GM19372 (cell line): ENCODE results near the gene GRAMD2A.
A peak's percentile ranks its signal among the peaks of the same experiment; 100 is the strongest.

Experiments
- ATAC-seq: cut with Tn5 transposase; IDR thresholded peaks from one replicate; pipeline ENCODE4 v1.9.1; 2021; ENCODE audit warnings: mild to moderate bottlenecking, low read depth, moderate library complexity; ENCODE audit not compliant: unreplicated experiment

GRAMD2A gene

DNA sequence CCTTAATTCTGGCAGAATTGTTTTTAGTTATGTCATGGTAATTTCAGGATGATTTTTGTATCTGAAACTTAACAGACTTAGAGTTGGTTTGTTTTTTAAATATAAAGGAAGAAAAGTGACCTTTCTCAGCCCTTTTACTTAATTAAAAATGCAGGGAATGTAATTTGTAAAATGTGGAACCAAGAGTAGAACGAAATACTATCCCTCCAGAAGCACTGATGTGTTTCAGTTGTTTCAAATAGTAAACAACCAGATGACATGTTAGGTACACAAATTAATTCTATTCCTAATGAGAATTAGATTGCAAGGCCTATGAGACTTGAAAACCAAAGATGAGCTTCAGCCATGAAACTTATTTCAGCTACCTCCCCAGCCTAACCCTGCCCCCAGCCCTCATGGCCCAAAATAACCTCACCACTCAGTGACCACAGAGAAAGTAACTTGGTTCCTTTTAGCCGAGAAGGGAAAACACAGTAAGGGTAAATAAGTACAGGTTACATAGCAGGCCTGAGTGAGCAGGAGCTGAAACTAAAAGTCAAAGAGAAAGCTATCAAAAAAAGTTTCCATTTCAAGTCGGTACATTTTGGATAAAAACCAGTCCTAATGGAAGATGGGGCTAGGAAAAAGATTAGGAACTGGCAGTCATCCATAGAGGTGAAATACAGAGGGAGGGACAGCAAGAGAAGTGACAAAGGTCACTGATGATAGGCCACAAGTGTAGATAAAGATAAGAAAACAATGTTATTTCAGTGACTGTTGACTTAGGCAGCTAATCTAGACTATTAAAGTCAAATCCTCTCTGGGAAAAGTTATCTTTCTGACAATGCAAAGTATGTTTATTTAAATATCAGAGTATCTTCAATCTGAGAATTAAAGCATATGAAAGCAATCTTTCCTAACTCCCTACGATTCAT lies 56.2 kb downstream of the GRAMD2A start:
- ATAC-seq, result peak; percentile 100

DNA sequence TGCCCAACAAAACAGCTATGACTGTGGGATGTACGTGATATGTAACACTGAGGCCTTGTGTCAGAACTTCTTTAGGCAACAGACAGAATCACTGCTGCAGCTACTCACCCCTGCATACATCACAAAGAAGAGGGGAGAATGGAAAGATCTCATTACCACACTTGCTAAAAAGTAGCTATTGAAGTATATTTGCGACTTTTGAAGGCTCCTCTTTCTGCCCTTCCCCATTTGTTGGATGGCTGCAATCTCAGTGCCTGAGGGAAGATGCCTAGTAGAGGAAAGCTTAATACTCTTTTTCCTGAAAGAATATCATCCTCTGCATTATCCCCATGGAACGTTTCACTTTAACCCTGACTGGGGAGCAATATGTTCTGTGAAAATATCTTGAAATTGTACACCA lies 57.5 kb downstream of the GRAMD2A start:
- no peak for ATAC-seq

- no peak for ATAC-seq
Observed at GRCh38 chr15:72139667-72140066, 57.9 kb downstream of the GRAMD2A start.

DNA sequence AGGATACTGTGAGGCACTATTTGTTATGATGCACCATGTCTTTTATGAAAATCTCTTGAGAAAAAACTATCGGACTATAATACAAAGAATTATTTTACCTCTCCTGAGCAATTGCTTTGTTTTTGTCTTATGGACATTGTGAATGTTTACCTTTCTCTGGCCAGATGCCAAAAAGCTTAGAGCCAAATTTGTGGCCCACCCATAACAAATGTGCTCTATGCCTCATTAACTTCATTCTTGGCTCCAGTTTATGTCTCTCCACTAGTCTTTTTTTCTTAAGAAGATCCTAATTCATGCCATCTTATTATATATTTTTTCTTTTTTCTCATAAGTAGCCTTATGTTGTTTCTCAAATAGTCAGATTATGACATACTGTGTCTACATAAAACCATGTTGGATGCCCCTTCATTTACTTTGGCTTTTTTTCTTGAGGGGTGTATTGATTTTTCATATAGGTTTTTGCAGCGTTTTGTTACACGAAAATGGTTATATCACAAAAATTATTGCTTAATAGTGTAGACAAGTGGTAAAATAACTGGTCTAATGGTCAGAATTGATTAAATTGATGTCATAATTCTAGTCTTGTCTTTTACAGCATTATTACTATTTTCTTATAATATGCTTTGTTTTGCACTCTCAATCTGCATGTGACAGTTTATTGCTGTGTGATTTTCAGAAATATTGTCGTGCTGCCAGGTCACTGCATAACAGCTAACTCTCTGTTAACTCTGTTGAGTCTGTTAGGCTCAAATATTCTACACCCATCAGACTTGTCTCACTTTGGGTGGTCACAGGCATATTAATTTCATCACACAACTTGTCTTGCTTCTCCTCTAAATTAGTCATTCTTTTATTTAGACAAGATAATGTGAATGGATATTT lies 61.2 kb downstream of the GRAMD2A start:
- ATAC-seq, result no peak

DNA sequence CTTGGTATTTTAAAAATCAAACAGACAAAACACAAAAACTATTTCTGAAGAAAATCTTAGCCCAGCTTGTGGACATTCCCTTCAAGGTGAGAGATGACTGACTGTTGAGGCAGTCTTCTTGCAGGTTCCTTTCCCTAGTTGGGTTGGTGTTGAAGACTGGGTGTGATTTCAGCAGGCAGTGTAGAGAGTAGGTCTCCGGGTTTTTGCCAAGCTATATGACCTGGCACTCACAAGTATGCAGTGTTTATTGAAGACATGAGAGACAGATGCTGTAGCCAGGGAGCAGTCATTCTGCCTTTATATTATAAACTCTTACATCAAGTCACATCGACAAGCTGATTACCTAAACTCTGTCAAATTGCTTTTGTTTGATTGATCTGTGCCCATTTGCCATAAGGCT lies 61.9 kb downstream of the GRAMD2A start:
- no peak for ATAC-seq

GRCh38 chr15:72133211-72133610 lies 64.4 kb downstream of the GRAMD2A start:
- ATAC-seq, result no peak

- no peak for ATAC-seq
Observed at GRCh38 chr15:72131922-72132321, 65.7 kb downstream of the GRAMD2A start.

GRCh38 chr15:72130272-72130671 lies 67.3 kb downstream of the GRAMD2A start:
- ATAC-seq, result no peak

- ATAC-seq, result no peak
Observed at GRCh38 chr15:72128359-72128758, 69.2 kb downstream of the GRAMD2A start.

DNA sequence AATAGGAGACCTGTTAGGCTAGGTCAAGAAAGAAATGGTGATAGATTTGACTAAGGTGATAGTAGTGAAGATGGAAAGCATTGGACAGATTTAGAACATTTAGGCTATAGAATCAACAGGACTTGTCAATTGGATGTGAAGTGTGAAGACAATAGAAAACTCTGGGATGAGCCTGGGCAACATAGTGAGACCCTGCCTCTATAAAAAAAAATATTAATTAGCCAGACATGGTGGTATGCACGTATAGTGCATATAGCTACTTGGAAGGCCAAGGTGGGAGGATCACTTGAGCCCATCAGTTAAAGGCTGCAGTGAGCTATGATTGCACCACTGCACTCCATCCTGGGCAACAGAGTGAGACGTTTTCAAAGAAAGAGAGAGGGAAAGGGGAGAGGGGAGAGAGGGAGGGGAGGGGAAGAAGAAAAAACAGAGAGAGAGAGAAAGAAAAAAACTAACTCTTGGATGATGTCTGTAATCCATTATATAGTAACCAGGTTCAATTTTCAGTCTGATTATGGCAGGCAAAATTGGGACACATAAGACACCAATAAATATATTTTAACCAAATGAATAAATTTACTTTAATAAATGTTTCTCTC lies 69.8 kb downstream of the GRAMD2A start:
- ATAC-seq, result no peak

- no peak for ATAC-seq
Observed at GRCh38 chr15:72124218-72124617, 73.4 kb downstream of the GRAMD2A start.

GRCh38 chr15:72118017-72118978 lies 79.3 kb downstream of the GRAMD2A start, which contains the start of the genes MYO9A and SENP8:
Gene MYO9A (minus strand): TSS chr15:72118150. CDS start chr15:72046563, 71,587 bp downstream.
Gene SENP8 (plus strand): TSS chr15:72118403. CDS start chr15:72139624, 21,221 bp downstream.
- ATAC-seq, result peak; percentile 59

DNA sequence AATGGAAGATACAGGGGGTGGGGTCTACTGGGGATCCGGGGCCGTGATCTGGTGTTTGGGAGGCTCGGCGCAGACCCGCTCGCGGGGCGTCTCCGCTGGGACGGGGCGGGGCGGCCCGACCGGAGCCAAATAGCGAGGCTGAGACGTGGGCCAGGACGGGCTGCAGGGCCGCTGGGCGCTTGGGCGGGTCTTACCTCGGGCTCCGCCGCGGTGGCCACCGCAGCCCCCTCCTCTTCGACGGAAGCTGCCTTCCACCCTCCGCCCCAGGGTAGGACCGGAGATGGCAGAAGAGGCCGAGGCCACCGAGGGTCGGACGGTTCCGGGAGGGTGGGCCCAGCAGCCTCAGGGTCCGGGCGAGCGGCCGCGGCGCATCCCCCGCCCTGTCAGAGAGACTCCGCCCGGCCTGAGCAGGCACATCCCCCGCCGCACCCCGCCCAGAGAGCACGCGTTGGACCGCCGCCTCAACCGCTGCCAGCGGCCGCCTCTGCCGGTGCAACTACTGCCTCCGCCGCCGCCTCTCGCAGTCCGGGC lies 80.0 kb downstream of the GRAMD2A start:
- peak; percentile 62 for ATAC-seq

DNA sequence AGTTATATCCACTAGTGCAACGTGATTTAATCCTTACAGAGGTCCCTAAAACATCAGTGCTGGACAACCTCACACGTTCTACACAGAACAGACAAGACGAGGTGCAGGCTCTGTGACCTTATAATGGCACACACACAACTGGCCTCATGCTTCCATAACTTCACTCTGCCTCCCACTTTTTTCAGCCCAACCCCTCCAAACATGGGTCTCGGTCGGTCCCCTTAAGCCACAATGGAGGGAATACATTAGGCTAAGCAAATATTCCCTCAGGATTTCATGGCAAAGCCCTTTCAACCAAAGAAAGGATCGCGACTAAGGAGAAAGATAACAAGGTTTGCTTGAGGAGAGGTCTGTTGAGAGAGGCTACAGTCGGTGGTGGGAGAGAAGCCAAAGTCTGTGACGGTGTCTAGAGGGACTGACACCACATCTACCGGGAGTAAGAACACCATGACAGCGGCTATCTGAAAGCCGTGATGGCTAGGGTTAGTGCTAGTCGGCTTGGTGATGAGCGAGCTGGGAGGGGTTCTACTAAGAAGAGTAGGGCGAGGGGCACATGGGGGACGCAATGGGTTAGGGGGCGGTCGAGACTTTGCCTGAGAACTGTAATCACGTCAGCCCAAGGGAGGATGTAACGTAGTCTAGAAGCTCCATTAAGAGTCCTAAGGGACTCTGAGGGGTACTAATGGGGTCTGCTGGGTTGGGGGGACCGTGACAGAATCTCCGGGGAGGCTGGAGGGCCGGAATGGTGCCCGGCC lies 80.7 kb downstream of the GRAMD2A start:
- no peak for ATAC-seq

DNA sequence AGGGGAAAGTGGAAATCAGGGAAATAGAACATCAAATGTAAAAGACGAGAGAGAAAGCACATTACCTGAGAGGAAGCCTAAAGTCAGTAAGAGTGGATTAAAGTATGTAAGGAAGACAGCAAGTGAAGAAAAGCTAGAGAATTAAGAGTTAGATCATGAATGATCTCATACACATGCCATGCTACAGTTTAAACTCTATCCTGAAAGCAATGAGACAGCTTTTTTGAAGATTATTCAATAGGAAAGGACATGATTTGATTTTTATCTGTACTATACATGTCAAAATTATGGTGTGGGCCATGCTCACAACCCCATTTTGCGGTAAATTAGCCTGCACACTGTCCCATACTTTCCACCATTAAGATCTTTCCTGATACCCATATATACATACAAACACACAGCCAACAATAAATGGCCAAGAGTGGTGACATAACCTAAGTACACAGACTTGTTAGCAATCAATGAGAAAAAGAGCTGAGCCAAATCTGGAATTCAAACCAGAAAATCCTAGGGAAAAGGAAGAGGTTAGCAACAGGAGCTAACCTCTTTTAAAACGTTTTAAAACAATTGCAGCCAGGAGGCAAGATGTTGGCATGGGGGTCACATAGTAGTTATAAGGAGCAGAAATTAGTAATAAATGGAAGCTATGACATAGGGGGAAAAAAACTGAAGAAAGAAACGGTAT lies 84.1 kb downstream of the GRAMD2A start:
- no peak for ATAC-seq

GRCh38 chr15:72112805-72113204 lies 84.8 kb downstream of the GRAMD2A start:
- no peak for ATAC-seq

DNA sequence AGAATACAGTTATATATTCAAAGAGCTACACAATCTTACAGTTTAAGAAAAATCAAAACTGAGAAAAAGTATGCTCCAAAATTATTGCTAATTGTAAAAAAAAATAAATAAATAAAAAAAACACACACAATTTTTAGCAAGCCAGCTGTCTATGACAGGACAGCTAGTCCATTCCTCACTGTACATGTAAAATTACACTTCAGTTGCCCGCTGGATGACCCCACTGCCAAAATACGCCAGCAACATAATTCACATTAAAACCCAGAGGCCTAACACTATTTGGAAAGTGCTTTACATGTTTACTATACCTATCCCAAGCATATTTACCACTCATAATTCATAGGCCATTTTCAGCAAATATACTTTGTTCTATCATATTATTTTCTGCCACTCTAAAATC lies 85.5 kb downstream of the GRAMD2A start:
- ATAC-seq, result no peak

DNA sequence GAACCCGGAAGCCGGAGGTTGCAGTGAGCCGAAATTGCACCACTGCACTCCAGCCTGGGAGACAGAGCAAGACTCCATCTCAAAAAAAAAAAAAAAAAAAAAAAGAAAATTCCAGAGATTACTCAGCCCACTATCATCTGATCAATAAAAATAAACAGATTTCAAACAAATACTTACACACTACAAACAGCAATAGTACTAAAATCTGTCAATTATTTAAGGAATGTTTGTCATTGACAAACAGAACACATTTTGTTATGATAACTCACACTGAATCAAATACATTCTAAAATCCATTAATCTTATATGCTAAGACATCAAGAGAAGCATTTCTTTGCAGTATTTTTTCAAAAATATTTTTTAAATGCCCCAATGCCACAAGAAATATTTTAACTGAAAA lies 87.2 kb downstream of the GRAMD2A start:
- ATAC-seq, result no peak
